Left ventricle myocardium inferior (tissue), 1 donor: ENCODE results near the gene RPL37A. TPM values are rescaled to one million over a fixed set of nuclear protein-coding genes. Genes with fewer than 3 reads are reported as not detected.

ENCODE experiments used
- DNase-seq: peaks from one replicate; pipeline ENCODE4 v3.0.0-alpha.2; 2020
- H3K27ac ChIP-seq: fragments of 200-600 bp; replicated peaks from 2 replicates; pipeline ENCODE4 v1.8.0; 2021
- H3K27me3 ChIP-seq: fragments of 200-600 bp; 2 replicates; pipeline ENCODE4 v1.8.0; 2021; ENCODE audit warnings: low read depth
- H3K36me3 ChIP-seq: fragments of 200-600 bp; 2 replicates; pipeline ENCODE4 v1.8.0; 2021
- H3K4me1 ChIP-seq: fragments of 200-600 bp; 2 replicates; pipeline ENCODE4 v1.8.0; 2021
- H3K4me3 ChIP-seq: fragments of 200-600 bp; 2 replicates; pipeline ENCODE4 v1.8.0; 2021; ENCODE audit warnings: mild to moderate bottlenecking, moderate library complexity
- H3K9me3 ChIP-seq: fragments of 200-600 bp; replicated peaks from 2 replicates; pipeline ENCODE4 v1.8.0; 2021
- CTCF ChIP-seq: fragments of 200-600 bp; IDR thresholded peaks from 2 replicates; pipeline ENCODE4 v1.8.0; 2021; ENCODE audit warnings: antibody characterized with exemption, mild to moderate bottlenecking, borderline replicate concordance
- intact Hi-C: fragments of 100-400 bp; cut with micrococcal nuclease; formaldehyde crosslinking; loops from one replicate; pipeline ENCODE4 v1.11.0; 2022
- total RNA-seq: library from RNA; stranded (reverse); fragmentation: NEBNext Ultra II Directional; extraction: Animal tissue kit (Norgen Biotek cat#: 25700); gene quantifications from one replicate; pipeline ENCODE4 v1.2.1, GENCODE V29; 2021
- donor health status: DM: no; HTN: yes; CAD: no; lungs with severe emphysema.

RPL37A gene
- total RNA-seq, 1 donor from 2014 or later, result 1,816 TPM

DNA sequence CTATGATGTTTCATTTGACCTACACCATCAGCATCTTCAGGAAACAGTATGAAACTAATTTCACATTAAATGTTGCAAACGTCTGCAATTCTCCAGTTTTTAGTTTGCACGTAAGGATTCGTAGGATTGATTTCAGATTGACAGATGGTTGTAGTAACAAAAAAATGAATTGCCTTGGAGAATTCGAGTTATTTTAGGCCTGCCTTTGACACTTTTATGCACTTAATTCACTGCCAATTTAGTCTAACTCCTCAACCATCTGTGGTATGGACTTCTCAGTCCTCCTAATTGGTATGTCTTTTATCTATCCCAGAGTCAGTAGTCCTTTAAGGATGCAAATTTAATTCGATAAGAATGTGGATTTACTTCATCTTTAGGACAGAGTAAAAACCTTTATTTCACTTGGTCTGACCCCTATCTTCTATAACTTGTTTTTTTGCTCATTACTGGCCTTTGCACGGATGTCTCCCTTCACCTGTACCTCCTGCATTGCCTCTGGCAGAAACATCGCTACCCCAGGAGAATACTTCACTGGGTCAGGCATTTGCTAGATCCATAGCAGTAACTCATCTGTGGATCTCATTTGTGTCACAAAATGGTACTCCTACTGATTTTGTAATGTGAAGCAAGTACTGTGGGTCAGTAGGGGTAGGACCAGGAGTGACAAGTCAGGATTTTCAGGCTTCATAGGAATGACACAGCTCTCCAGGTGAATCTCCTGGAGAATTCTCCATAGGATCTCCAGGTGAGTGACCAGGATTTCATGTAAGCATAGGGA is 3.9 kb downstream of the RPL37A start:
- intact Hi-C loops, result no loop called here
- no peak for TF ChIP-seq CTCF
- peaks cover 66% of the 10 kb centered on the region for H3K4me1 ChIP-seq
- no peak overlapping the region for H3K27ac ChIP-seq
- no peak for DNase-seq
- no peaks in the 10 kb centered on the region for H3K9me3 ChIP-seq
- H3K4me3 ChIP-seq, result no peak overlapping the region
- no peaks in the 10 kb centered on the region for H3K27me3 ChIP-seq
- H3K36me3 ChIP-seq, result peaks cover 71% of the 10 kb centered on the region

- Histone ChIP-seq H3K27me3 (no peaks in the 10 kb centered on the region), H3K9me3 (no peaks in the 10 kb centered on the region), H3K4me1 (peaks cover 66% of the 10 kb centered on the region), H3K36me3 (peaks cover 71% of the 10 kb centered on the region), H3K4me3 (no peak overlapping the region), H3K27ac (no peak overlapping the region)
- intact Hi-C loops, result no loop called here
- no peak for DNase-seq
- TF ChIP-seq CTCF, result no peak
These were observed 4.5 kb downstream of the RPL37A start for GRCh38 chr2:216503159-216503629.

DNA sequence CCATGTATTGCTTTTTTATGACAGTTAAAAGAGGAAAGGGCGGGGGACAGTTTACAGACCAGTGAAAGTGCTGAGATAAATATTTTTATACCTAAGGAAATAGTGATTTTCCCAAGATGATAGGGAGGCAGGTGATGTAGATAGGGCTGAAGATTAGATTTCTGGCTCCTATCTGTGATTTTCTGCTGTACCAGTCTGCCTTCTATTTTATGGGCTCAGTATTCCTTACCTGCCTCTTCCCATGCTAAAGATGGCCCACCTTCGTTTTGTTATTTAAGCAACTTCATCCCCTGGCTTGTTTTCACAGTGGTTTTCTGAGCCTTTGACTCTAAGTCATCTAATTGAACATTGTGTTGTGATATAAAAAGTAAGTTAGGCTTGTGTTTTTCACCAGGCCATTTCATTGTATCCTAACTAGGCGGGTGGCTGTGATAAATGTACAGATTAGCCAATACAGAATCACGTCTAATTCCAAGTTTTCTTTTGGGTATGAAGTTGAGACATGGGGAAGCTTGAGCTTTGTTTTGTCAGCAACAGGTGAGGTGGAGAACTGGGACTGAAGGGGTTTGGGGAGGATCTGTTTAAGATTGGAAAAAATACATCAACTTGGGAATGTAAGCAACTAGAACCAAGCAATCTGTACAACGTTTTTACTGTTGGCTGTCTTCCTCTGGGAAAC is 5.2 kb downstream of the RPL37A start:
- Histone ChIP-seq H3K36me3 (peaks cover 71% of the 10 kb centered on the region), H3K4me1 (peaks cover 69% of the 10 kb centered on the region), H3K27me3 (no peaks in the 10 kb centered on the region), H3K9me3 (no peaks in the 10 kb centered on the region), H3K27ac (no peak overlapping the region), H3K4me3 (no peak overlapping the region)
- intact Hi-C loops, result no loop called here
- no peak for TF ChIP-seq CTCF
- DNase-seq, result no peak

DNA sequence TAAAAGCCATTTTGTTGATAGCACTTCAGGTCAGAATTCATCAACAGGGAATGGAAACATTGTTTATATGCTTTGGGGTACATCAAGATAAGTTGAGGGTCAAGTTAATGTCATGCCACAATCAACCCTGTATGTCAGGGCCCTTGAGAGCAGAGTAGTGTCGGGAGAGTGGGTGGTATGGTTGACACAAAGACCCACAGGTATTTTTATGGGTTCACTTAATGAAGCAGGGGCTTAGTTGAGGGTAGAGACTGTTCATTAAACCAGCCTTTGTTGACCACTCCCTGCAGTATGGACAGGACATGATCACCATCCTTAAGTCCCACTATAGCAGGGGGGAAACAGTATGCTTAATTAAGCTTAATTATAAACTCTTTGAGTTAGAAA is 5.7 kb downstream of the RPL37A start:
- peaks cover 71% of the 10 kb centered on the region for H3K36me3 ChIP-seq
- TF ChIP-seq CTCF, result no peak
- no peak for DNase-seq
- no peaks in the 10 kb centered on the region for H3K9me3 ChIP-seq
- H3K27ac ChIP-seq, result no peak overlapping the region
- no peak overlapping the region for H3K4me3 ChIP-seq
- H3K27me3 ChIP-seq, result no peaks in the 10 kb centered on the region
- peaks cover 65% of the 10 kb centered on the region for H3K4me1 ChIP-seq
- intact Hi-C loops, result no loop called here

GRCh38 chr2:216505133-216506106 is 6.8 kb downstream of the RPL37A start:
- no peak overlapping the region for H3K4me3 ChIP-seq
- no peak overlapping the region for H3K27ac ChIP-seq
- no peaks in the 10 kb centered on the region for H3K9me3 ChIP-seq
- no peak for TF ChIP-seq CTCF
- peaks cover 61% of the 10 kb centered on the region for H3K36me3 ChIP-seq
- intact Hi-C loops, result no loop called here
- no peaks in the 10 kb centered on the region for H3K27me3 ChIP-seq
- no peak for DNase-seq
- H3K4me1 ChIP-seq, result peaks cover 55% of the 10 kb centered on the region
